GM19099 (cell line): ENCODE measurements around the gene SLC16A2.

Experiments used
- POLR2A ChIP-seq: IDR thresholded peaks from 3 replicates; pipeline ENCODE4 v1.6.1; 2011; ENCODE audit warnings: low read depth; ENCODE audit not compliant: insufficient read length; ENCODE audit errors: extremely low read depth

Gene SLC16A2

GRCh38 chrX:74421036-74421739 is at the start of gene SLC16A2:
Gene SLC16A2, plus strand, starts transcription at chrX:74421493. Its CDS starts 145 bp downstream, at chrX:74421638.
- TF ChIP-seq POLR2A, result no peak

DNA sequence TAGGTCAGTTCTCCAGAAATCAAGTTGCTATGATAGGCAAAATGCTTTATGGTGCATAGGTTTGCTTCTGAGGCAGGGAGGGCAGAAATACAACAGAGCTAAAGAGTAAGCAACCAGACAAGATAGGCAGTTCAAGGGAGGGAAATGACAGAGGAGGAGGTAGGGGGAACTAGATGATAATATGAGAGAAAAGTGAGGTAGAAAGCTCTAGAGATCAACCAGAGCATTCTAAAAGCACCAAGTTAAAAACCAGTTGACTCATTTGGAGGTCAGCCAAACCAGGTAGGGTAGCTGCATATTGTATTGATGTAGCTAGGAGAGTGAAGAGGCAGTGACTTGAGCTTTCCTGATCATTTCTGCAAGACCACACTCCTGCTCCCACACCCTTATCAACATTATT is 49.0 kb upstream of the SLC16A2 start:
- TF ChIP-seq POLR2A, result no peak

DNA sequence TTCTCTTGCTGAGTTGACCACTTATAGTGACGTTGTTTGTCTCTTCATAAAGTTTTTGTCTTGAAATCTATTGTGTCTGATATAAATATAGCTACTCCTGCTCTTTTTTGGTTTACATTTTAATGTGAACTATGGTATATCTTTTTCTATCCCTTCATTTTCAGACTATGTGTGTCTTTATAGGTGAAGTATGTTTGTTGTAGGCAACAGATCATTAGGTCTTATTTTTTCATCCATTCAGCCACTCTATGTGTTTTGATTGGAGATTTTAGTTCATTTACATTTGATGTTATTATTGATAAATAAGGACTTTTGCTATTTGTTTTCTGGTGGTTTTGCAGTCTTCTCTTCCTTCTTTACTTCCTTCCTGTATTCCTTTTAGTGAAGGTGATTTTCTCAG is 44.0 kb upstream of the SLC16A2 start:
- TF ChIP-seq POLR2A, result no peak

GRCh38 chrX:74382613-74383012 is 38.7 kb upstream of the SLC16A2 start:
- no peak for TF ChIP-seq POLR2A

GRCh38 chrX:74383611-74384010 is 37.7 kb upstream of the SLC16A2 start:
- TF ChIP-seq POLR2A, result no peak

GRCh38 chrX:74389016-74389722 is 32.1 kb upstream of the SLC16A2 start:
- no peak for TF ChIP-seq POLR2A

DNA sequence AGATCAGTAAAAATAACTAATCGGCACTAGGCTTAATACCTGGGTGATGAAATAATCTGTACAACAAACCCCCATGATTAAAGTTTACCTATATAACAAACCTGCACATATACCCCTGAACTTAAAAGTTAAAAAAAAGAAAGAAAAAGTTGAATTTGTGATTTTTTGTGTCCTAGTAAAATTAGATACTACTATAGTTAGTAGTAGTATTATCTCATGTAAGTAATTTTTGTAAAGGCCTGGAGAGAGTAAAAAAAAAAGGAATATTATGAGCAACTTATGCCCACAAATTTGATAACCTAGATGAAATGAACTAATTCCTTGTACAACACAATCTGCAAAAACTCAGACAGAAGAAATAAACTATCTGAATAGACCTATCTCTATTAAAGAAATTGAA is 25.7 kb upstream of the SLC16A2 start:
- no peak for TF ChIP-seq POLR2A

DNA sequence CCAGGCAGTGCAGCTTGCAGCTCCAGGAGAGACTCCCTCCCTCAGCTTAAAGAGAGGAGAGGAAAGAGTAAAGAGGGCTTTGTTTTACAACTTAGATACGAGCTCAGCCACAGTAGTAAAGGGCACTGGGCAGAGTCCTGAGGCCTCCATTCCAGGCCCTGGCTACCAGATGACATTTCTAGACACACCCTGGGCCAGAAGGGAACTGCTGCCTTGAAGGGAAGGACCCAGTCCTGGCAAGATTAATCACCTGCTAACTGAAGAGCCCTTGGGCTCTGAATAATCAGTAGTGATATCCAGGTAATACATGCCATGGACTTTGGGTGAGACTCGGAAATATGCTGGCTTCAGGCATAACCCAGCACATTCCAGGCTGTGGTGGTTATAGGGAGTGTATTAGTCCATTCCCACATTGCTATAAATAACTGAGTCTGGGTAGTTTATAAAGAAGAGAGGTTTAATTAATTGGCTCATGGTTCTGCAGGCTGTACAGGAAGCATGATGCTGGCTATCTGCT is 15.3 kb upstream of the SLC16A2 start:
- no peak for TF ChIP-seq POLR2A

DNA sequence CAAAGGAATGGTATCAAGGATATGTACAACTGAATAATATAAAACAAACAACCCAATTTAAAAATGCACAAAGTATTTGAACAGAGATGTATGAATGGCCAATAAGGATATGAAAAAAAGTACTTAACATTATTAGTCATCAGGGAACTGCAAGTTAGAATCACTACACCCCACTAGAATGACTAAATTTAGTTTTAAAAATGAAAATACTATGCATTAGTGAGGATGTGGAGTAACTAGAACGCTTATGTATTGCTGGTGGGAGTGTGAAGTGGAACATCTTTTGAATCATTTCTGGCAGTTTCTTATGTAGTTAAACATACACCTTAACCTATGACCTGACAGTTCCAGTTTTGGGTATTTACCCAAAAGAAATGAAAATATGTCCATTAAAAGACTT is 13.0 kb upstream of the SLC16A2 start:
- TF ChIP-seq POLR2A, result no peak

GRCh38 chrX:74419864-74420195 is 1.5 kb upstream of the SLC16A2 start:
- TF ChIP-seq POLR2A, result no peak

DNA sequence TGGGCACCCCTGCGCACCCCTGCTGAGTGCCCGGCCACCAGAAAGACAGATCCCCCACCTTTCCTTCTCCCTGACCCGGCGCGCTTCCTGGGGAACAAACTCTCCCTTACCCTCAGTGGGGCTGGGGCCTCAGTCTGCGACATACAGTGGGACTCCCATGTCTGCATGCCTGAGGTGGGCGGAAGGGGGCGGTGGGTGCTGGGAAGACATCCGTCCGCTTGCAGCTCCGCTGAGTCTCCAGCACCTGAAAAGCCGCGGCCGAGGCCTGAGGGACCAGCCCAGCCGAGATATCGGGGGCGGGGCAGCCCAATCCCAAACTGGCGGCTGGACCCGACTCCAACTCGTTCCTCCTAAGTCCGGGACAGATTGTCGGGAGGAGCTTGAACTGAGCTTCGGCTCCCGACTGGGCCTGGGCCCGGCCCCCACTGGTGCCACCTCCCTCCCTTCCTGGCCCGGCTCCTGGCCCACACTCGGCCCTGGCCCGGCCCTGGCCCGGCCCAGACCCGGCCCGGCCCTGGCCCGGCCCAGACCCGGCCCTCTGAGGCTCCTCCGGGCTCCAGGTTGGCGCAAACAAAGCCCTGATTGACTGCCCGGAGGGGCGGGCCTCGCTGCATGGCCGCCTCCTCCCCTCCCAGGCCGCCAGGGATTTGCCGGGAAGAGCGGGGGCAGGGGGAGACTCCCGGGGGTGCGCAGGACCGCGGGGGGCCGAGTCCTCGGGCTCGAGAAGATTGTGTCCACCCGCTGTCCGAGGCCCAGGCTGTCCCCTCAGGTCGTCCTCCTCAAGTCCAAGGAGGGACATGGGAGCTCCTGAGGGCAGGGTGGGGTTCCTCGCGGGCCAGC is 877 bp upstream of the SLC16A2 start:
- TF ChIP-seq POLR2A, result no peak

- TF ChIP-seq POLR2A, result no peak
These were observed 553 bp downstream of the SLC16A2 start for GRCh38 chrX:74421740-74422352.

DNA sequence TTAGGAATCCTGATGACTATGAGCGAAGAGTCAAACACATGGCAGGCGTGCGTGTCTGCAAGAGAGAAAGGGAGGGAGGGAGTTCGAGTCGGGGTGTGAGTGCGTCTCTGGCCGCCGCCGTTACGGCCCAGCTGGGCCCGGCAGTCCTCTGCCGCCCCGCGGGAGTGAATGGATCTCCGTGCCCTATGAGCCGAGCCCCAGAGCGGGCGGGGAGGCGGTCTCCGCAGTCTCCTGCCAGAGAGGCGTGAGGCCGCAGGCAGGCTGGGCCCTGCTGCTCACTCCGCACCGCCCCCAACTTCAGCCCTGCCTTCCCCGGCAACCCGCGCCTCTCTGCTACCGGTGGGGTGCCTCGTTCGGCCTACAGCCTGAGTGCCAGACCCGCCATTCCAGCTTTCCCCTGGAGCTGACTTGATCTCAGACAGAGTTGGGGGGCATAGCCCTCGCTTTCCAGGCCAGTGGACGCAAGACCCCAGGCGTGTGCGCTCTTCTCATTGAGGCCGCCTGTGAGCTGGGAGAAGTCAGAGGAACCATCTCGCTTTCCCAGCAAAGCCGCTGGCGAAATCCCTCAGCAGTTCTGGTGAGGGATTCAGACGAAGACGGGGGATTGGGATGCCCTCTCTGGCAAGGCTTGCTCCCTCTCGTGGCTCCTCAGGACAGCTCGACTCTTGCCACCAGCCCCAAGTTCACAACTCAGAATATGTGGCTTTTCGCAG is 1.4 kb downstream of the SLC16A2 start:
- TF ChIP-seq POLR2A, result no peak

DNA sequence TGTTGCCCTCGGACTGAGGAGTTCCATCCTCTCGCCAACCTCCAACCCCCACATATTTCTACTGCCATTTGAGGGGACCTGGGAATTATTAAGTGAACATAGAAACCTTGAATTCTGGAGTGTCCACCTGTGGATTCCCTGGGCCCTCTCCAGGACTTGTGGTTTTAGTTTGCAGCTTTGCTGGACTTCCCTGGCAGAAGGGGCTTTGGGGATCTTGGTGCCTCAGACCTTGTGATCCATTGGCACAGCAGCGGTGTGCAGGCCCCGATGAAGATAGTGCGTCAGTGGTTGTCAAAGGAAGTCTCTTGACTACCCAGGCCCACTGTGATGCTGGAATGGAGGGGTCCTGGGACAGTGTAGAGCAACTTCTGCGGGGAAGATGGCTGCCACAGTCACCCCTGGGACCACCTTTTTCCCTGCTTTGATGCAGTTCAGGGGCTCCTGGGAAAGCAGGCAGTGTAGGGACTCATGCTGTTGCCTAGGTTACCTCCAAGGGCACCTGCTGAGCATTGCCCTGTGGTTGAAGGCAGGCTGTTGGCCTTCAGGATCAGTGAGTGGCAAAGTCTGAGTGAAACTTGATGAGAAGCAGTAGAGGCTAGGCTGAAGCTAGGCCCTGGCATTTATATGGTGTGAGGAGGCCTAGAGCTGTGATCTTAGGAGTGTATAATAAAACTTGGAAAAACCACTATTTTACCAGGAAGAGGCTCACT is 2.2 kb downstream of the SLC16A2 start:
- no peak for TF ChIP-seq POLR2A
